Middle frontal gyrus (tissue), 1 donor: ENCODE results near the gene OR10H3.
"Not testable (repeated sequence)": the region's sequence is repeated elsewhere in the genome, so short reads cannot be mapped to it uniquely, and the experiment has no call there.

Experiments used
- DNase-seq: peaks from one replicate; pipeline ENCODE4 v3.0.0-alpha.2; 2015; ENCODE audit warnings: low spot score; ENCODE audit errors: extremely low spot score

Gene OR10H3

DNA sequence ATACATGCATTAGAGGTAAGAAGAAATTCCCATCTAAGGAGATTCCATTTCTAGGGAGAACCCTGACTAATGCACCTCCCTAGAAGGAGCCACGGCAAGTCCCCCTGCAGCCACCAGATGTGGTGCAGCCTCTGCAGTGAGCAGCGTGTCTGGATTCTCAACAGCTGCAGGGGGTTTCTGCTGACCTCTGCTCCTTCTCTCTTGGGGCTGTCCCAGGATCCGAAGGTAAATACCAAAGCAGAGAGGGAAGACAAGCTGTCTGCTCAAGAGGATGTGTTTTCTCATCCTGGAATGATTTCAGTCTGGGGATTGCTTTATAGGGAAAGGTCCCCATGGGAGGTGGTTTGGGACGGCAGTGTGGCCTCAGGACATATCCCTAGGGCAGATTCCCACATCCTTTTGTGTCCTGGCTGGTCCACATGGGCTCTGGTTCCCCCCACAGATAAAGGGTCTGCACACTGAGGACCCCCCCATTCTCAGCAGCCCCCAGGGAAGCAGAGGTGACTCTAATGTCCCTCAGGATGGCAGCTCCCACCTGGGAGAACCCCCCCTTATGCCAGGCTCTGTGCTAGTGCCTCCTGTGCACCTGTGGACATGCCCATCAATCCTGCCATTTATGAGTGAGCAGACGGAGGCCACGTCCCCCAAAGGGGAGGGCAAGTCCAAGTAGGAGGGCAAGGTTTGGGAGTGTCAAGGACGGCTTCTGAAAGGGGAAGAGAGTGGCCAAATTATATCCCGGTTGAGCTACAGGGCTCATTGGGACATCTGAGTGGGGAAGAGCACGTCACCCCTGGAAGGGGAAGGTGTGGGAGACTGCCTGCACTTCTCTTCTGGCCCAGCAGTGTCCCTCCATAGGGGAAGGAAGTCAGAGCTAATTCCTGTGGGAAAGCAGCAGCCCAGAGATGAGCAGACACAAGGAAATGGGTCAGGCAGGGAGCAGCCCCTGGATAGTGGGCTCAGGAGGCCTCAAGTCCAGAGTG is 39.5 kb downstream of the OR10H3 start:
- no peak for DNase-seq

DNA sequence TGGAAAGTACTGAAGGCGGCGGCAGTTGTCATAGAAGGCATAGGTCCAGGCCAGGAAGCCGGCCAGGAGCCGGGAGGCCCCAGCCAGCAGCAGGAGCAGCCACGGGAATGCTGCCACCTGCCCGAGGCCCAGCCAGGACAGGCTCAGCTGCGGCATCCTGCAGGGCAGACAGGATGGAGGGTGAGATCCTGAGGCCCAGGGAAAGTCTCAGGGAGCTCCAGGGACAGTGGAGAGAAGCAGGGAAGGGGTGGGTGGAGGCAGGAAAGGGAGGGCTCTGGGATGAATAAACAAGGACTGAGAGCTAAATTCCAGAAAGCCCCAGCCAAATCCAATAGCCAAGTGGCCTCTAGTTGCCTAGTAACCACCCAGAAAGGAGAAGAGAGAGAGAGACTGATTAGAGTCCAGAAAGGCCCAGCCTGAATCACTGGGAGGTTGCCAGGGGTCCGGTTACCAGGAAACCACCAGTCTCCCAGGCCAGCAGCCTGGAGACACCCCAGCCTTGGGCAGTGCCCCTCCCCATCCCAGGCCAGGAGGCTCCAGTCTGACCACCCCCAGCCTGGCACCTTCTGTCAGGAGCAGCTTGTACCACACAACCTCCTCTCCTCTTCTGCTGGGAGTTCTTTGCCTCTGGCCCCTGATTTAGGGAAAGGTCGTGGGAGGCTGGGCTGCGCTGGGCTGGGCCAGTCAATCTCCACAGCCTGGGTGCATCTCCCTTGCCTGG is 42.1 kb downstream of the OR10H3 start:
- peak; percentile 53 for DNase-seq

DNA sequence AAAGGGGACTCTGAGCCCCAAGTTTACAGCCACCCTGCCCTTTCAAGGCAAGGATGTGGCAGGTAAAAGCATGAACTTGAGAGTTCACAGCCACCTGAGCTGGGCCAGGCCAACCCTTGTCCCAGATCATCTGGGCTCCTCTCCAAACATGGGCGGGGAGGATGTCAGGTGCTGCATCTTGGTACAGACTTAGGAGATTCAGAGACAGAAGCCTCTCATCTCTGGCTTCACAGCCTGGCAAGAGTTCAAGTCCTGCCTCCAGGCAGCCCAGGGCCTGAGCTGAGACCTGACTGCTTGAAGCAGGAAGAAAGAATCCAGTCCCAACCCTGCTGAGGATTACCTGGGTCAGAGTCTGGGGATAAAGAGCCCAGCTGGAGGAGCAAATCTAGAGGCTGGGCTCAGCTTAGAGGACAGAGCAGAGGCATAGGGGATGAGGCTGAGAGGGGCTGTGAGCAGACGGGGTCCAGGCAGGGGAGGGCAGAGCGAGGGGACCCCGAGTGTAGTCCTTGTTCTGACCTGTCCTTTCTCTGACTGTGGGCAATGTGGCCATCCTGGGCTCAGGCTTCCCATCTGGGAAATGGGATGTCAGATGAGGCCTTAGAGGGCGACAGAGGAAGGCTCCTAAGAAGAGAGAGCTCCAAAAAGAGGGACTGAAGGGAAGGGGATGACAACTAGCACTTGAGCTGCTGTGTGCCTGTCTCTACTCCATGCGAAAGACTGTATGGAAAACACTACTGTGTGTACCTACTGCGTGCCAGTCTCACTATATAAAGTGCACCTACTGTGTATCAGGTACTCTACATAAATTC is 43.0 kb downstream of the OR10H3 start:
- no peak for DNase-seq

DNA sequence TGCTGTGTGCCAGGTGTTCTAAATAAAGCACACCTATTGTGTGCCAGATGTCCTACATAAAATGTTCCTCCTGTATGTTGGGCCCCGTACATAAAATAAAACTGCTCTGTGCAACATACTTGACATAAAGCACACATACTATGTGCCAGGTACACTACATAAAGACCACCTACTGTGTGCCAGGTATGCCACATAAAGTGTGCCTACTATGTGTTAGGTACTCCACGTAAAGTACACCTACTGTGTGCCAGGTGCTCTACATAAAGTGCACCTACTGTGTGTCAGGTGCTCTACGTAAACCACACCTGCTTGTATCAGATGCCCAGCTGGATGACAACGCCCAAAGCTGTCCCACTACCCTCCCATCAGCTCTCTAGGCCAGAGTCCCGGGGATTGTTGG is 43.9 kb downstream of the OR10H3 start:
- no peak for DNase-seq

DNA sequence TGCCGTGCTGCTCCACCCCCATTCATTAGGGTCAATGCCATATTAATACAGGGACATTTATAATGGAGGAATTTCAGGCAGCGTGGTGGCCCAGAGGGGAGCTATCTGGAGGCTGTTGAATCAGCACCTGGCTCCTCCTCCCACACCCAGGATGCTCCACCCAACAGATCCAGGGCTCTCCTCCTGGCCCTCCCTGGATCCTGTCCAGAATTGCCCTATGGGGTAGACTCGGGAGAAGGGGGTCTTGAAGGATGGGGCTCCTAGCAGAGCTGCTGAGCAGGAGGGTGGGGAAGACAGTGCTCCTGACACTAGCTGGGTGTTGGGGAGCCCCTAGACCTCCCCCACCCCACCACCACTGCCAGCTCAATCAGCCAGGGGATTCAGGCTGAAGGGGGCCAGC is 44.4 kb downstream of the OR10H3 start:
- DNase-seq, result no peak

DNA sequence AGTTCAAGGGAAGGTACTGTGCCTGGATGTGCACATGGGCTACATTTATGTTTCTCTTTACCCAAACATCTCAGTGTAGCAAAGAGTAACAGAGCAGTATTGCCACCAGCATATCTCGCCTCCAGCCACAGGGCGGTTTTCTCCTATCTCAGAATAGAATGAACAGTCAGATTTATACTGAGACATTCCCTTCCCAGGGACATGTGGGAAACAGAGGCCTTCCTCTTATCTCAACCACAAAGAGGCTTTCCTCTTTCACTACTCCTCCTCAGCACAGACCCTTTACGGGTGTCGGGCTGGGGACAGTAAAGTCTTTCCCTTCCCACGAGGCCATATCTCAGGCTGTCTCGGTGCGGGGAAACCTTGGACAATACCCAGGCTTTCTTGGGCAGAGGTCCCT is 45.1 kb downstream of the OR10H3 start:
- DNase-seq, result not testable (repeated sequence)

DNA sequence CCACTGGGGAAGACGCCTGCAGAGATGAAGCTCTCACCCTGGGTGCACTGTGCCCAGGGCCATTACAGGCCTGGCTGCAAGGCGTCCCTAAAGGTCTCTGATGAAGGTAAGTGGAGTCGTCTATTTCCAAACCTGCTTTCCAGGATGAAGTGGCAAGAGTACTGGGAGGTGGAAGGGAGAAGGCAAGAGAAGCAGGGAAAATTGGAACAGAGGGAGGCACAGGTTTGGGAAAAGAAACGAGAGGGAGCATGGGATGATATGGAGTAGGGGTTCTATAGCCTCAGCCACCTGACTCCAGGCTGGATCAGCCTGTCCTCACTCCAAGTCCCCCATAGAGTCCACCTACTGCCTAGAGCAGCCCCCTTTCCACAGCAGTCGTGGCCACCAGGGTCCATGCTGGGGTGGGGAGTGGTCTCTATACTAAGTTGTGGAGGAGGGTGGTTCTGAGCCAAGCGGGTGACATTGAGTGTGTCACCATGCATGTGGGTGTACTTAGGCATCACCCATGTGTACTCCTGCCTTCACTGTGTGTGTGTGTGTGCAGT is 49.9 kb downstream of the OR10H3 start, which contains the start of gene OR10H5:
OR10H5 (plus strand) TSS at position 51 of the 545 bp plus-strand sequence. CDS start 6,388 bp downstream, outside the sequence.
- DNase-seq, result no peak

DNA sequence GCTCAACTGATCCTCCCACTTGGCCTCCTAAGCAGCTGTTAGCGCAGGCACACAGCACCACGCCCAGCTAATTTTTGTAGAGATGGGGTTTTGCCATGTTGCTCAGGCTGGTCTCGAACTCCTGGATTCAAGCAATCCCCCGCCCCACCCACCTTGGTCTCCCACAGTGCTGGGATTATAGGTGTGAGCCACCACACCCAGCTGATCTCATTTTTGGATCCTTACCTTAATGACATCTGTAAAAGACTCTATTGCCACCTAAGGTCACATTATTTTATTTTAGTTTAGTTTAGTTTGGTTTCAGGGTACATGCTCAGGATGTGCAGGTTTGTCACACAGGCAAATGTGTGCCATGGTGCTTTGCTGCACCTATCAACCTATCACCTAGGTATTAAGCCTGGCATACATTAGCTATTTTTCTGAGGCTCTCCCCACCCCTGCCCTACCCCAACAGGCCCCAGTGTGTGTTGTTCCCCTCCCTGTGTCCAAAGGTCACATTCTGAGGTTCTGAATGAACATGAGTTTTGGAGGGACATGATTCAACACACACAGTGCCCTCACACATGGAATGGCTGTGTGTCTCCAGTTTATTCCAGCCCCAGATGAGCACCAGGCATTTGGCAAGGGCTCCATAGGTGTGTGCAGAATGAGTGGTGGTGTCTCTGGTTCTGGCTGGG is 50.9 kb downstream of the OR10H3 start:
- no peak for DNase-seq

DNA sequence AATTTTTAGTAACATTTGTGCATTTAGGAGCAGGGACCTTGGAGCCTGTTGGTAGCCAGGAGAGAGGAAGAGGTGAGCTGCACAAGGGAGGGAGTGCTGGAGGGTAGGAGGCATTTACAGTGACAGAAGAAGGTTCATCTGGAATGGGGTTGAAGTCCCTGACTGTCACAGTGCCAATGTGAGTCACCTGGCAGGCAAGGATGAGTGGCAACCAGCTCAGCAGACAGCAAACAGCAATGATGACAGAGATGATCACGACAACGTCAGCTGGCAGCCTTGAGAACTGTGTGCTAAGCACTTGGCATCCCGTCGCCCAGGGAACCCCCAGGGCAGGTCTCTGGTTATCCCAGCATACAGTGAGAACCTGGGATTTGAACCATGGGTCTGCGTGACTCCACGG is 52.3 kb downstream of the OR10H3 start:
- DNase-seq, result no peak
